HFFc6 (cell line): ENCODE results near the gene SURF2. TPM values are rescaled to one million over a fixed set of nuclear protein-coding genes. Genes with fewer than 3 reads are reported as not detected.
A peak's percentile ranks its signal among the peaks of the same experiment; 100 is the strongest.

ENCODE experiments used
- DNase-seq: peaks from one replicate; pipeline ENCODE4 v3.0.0-alpha.2; 2018
- H3K27ac Mint-ChIP-seq: 2 replicates; pipeline ENCODE4 v1.8.0; 2020; ENCODE audit warnings: mild to moderate bottlenecking, mixed read lengths
- H3K27me3 Mint-ChIP-seq: 2 replicates; pipeline ENCODE4 v1.8.0; 2021; ENCODE audit warnings: mild to moderate bottlenecking, moderate library complexity, mixed read lengths; ENCODE audit not compliant: insufficient read depth
- H3K36me3 Mint-ChIP-seq: 2 replicates; pipeline ENCODE4 v1.8.0; 2021; ENCODE audit warnings: low read depth, mixed read lengths
- H3K4me1 Mint-ChIP-seq: 2 replicates; pipeline ENCODE4 v1.8.0; 2020; ENCODE audit warnings: low read depth, mixed read lengths
- H3K4me3 Mint-ChIP-seq: 2 replicates; pipeline ENCODE4 v1.8.0; 2020; ENCODE audit warnings: mild to moderate bottlenecking, moderate library complexity, mixed read lengths
- H3K9me3 Mint-ChIP-seq: 2 replicates; pipeline ENCODE4 v1.8.0; 2020; ENCODE audit warnings: mild to moderate bottlenecking, mixed read lengths
- total RNA-seq, 6 experiments: library from RNA; stranded (reverse); fragmentation: NEBNext Ultra II Directional; extraction: Animal tissue kit (Norgen Biotek cat#: 25700); gene quantifications; 2 replicates in 1 of 6; 3 replicates in 5 of 6; pipeline ENCODE4 v1.2.3, GENCODE V29; 2021
- TF ChIP-seq, protein P1 (sequence below): fragments of 200-600 bp; sonication (generic); IDR thresholded peaks from 2 replicates; pipeline ENCODE4 v1.5.0; 2021; ENCODE audit warnings: antibody characterized with exemption, mild to moderate bottlenecking

SURF2 gene
- total RNA-seq, 6 experiments from 2014 or later: 16.6 to 20.9 (median 18.2) TPM

DNA sequence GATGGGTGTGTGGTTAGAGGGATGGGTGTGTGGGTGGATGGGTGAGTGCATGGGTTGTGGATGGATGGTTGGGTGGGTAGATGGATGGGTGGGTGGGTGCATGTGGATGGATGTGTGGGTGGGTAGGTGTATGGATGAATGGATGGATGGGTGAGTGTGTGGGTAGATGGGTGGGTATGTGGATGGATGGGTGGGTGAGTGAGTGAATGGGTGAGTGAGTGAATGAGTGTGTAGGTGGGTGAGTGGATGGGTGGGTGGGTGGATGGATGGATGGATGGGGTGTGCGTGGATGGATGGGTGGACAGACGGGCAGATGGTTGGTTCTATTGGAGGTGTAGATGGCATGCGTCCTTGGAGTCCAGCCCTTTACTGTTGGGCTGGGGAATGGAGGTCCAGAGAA is 37.0 kb downstream of the SURF2 start:
- TF ChIP-seq, protein P1, sequence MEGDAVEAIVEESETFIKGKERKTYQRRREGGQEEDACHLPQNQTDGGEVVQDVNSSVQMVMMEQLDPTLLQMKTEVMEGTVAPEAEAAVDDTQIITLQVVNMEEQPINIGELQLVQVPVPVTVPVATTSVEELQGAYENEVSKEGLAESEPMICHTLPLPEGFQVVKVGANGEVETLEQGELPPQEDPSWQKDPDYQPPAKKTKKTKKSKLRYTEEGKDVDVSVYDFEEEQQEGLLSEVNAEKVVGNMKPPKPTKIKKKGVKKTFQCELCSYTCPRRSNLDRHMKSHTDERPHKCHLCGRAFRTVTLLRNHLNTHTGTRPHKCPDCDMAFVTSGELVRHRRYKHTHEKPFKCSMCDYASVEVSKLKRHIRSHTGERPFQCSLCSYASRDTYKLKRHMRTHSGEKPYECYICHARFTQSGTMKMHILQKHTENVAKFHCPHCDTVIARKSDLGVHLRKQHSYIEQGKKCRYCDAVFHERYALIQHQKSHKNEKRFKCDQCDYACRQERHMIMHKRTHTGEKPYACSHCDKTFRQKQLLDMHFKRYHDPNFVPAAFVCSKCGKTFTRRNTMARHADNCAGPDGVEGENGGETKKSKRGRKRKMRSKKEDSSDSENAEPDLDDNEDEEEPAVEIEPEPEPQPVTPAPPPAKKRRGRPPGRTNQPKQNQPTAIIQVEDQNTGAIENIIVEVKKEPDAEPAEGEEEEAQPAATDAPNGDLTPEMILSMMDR: no peak
- no peak for DNase-seq
- H3K27me3 Mint-ChIP-seq: peaks cover 34% of the 10 kb centered on the region
- no peak overlapping the region for H3K27ac Mint-ChIP-seq
- no peaks in the 10 kb centered on the region for H3K36me3 Mint-ChIP-seq
- no peaks in the 10 kb centered on the region for H3K9me3 Mint-ChIP-seq
- H3K4me1 Mint-ChIP-seq: no peaks in the 10 kb centered on the region
- no peak overlapping the region for H3K4me3 Mint-ChIP-seq

DNA sequence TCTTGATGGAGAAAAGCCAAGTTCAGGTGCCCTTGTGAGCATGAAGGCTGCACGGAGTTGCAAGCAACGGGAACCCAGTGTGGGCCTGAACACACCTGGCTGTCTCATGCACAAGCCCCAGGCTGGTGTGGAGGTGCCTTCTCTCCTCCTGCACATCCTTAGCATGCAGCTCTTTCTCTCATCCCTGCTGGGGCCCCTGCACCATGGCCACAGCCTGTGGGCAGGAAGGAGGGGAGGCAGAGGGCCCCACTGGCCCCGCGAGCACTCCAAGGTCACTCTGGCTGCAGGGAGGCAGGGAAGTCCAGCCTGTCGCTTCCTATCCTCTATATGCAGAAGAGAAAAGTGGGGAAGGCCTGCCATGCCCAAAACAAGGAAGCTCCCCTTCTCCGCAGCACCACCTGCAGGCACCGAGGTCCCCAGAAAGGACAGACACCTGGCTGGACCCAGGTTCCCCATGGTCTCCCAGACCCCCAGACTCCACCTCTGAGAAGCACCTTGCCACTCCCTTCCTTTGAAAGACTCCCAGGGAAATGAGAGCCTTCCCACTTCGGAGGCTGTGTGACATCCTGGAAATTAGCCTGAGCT is 38.4 kb downstream of the SURF2 start:
- H3K4me3 Mint-ChIP-seq: no peak overlapping the region
- no peak for DNase-seq

DNA sequence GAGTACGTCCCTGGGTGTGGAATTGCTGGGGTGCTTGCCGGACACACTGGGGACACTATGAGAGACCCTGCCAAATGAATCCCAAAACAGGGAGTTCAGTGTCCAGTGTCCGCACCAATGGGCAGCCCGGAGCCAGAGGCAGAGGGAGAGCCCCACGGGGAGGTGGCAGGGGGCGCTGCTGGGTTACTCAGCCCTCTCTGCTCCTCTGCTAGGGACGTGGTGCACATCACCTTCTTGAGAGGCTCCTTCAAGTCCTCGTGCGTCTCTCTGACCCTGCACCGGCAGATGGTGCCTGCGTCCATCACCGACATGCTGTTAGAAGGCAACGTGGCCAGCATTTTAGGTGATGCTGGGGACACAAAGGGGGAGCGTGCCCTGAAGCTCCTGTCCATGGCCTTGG is 40.6 kb downstream of the SURF2 start:
- H3K36me3 Mint-ChIP-seq: no peaks in the 10 kb centered on the region
- no peak overlapping the region for H3K27ac Mint-ChIP-seq
- no peak overlapping the region for H3K4me3 Mint-ChIP-seq
- TF ChIP-seq, protein P1: peak; percentile 57
- no peaks in the 10 kb centered on the region for H3K9me3 Mint-ChIP-seq
- peaks cover 30% of the 10 kb centered on the region for H3K27me3 Mint-ChIP-seq
- DNase-seq: no peak
- no peaks in the 10 kb centered on the region for H3K4me1 Mint-ChIP-seq

More for the DNA sequence above, 38.4 kb downstream of the SURF2 start:
- TF ChIP-seq, protein P1: no peak
- Mint-ChIP-seq H3K4me1 (no peaks in the 10 kb centered on the region), H3K27ac (no peak overlapping the region), H3K36me3 (no peaks in the 10 kb centered on the region), H3K9me3 (no peaks in the 10 kb centered on the region), H3K27me3 (peaks cover 31% of the 10 kb centered on the region)

DNA sequence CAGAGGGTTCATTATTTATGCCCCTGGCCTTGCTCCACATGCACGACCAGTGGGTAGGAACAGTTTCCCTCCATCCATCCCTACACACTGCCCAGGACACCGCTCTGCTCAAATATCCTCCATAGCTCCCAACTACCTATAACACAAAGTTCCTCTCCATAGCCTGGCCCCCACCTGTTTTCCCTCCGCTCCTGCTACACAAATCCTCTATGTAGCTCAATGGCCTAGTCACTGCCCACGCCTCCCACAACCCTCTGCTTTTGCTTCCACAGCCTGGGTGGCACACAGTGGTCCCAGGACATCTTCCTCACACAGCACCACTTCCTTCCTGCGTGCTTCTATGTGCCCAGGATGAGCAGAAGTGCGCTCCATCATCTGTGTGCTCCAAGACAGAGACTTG is 41.0 kb downstream of the SURF2 start:
- Mint-ChIP-seq H3K9me3 (no peaks in the 10 kb centered on the region), H3K36me3 (no peaks in the 10 kb centered on the region), H3K4me3 (no peak overlapping the region), H3K27me3 (peaks cover 30% of the 10 kb centered on the region), H3K27ac (no peak overlapping the region), H3K4me1 (no peaks in the 10 kb centered on the region)
- TF ChIP-seq, protein P1: no peak
- DNase-seq: no peak

DNA sequence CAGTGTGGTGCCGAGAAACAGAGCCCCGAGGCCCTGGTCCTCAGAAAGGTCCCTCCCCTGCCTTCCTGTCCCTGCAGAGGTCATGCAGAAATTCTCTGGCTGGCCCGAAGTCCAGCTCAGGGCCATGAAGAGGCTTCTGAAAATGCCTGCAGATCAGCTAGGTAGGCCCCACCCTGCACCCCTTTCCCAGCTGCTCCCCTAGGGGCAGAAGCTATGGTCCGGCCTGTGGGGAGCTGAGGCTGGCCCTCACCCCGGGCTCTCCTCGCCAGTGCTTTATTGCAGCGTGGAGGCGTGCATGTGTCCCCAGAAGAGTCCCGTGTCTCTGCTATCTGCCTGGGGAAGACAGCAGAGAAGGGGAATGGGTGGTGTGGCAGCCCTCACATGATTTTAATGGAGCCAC is 41.5 kb downstream of the SURF2 start:
- DNase-seq: no peak
- no peak overlapping the region for H3K27ac Mint-ChIP-seq
- TF ChIP-seq, protein P1: no peak
- no peaks in the 10 kb centered on the region for H3K9me3 Mint-ChIP-seq
- H3K4me1 Mint-ChIP-seq: no peaks in the 10 kb centered on the region
- no peak overlapping the region for H3K4me3 Mint-ChIP-seq
- no peaks in the 10 kb centered on the region for H3K36me3 Mint-ChIP-seq
- peaks cover 30% of the 10 kb centered on the region for H3K27me3 Mint-ChIP-seq
